Measurements from ENCODE around the gene ADH6. TPM values are rescaled to one million over a fixed set of nuclear protein-coding genes. Genes with fewer than 3 reads are reported as not detected.

ADH6 gene
- total and polyA plus RNA-seq, 7 donors, result 0.03 TPM; not detected in 6

DNA sequence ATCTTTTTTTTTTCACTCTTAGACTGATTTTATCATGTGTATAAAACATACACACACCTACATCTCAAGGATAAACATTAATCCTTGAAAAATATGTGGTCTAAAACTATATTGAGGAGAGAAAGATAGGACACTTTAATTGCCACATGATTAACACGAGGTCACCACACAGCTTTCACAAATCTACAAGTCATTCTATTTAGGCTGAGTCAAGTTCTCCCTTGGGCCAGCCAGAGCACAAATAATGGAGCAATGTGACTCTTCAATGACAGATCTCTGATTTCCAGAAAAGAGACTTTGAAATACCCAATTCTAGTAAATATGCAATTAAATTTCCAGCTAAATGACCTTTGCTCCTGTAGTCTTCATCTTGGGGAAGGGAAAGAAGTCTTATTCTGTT, 62.1 kb downstream of the ADH6 start:
- intact Hi-C loops (cut with DNase I), result no loop called here

GRCh38 chr4:99154658-99155342, 64.2 kb downstream of the ADH6 start:
- intact Hi-C loops (cut with DNase I), result no loop called here
- DNase-seq (no peak), ATAC-seq (no peak)
- 89 to 91% (median 91%) methylated on average over 4 of the region's 4 CpGs for WGBS, 3 donors
- Histone ChIP-seq H3K9me3 (no peaks in the 10 kb centered on the region), H3K27me3 (ENCODE audit: insufficient read depth in 3 of 3, low read length in 2 of 3) (no peaks in the 10 kb centered on the region), H3K4me1 (no peaks in the 10 kb centered on the region), H3K27ac (no peak overlapping the region), H3K4me3 (no peak overlapping the region), H3K36me3 (ENCODE audit: insufficient read depth in 1 of 2, low read depth in 1 of 2) (no peaks in the 10 kb centered on the region)
- TF ChIP-seq, protein P1, sequence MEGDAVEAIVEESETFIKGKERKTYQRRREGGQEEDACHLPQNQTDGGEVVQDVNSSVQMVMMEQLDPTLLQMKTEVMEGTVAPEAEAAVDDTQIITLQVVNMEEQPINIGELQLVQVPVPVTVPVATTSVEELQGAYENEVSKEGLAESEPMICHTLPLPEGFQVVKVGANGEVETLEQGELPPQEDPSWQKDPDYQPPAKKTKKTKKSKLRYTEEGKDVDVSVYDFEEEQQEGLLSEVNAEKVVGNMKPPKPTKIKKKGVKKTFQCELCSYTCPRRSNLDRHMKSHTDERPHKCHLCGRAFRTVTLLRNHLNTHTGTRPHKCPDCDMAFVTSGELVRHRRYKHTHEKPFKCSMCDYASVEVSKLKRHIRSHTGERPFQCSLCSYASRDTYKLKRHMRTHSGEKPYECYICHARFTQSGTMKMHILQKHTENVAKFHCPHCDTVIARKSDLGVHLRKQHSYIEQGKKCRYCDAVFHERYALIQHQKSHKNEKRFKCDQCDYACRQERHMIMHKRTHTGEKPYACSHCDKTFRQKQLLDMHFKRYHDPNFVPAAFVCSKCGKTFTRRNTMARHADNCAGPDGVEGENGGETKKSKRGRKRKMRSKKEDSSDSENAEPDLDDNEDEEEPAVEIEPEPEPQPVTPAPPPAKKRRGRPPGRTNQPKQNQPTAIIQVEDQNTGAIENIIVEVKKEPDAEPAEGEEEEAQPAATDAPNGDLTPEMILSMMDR (IDR thresholded peaks at IDR 0.05), result no peak

More for the DNA sequence above, 62.1 kb downstream of the ADH6 start:
- no peak for DNase-seq
- ATAC-seq, result no peak
- no peaks in the 10 kb centered on the region for H3K36me3 ChIP-seq (ENCODE audit: insufficient read depth in 1 of 2, low read depth in 1 of 2)
- H3K9me3 ChIP-seq, result no peaks in the 10 kb centered on the region
- H3K27me3 ChIP-seq (ENCODE audit: insufficient read depth in 3 of 3, low read length in 2 of 3), result no peaks in the 10 kb centered on the region
- no peak overlapping the region for H3K27ac ChIP-seq
- no peaks in the 10 kb centered on the region for H3K4me1 ChIP-seq
- TF ChIP-seq, protein P1 (IDR thresholded peaks at IDR 0.05), result no peak
- H3K4me3 ChIP-seq, result no peak overlapping the region
- 59 to 67% (median 61%) methylated on average over 1 of the region's 1 CpG for WGBS, 3 donors

Other genes with a start within 250 kb of the ADH6 start
- 10 to 100 TPM; 18.2 to 36.9 (median 30.0) TPM for gene METAP1, start 223.5 kb downstream of the ADH6 start, total RNA-seq
- gene METAP1, start 223.5 kb downstream of the ADH6 start, polyA plus RNA-seq, result 10 to 100 TPM; 17.1 to 26.4 (median 23.4) TPM
- gene ADH5, start 130.5 kb downstream of the ADH6 start, total RNA-seq, result 10 to 100 TPM; 59.8 to 96.3 (median 70.6) TPM
- gene ADH5, start 130.5 kb downstream of the ADH6 start, polyA plus RNA-seq, result 100 to 1,000 TPM in 1 of 3 donors, 10 to 100 TPM in 2; 64.1 to 108 (median 87.0) TPM
- under 1 TPM in 2 of 4 donors, not detected in 2; 0.28 to 0.46 TPM for gene ADH4, start 74.9 kb downstream of the ADH6 start, total RNA-seq
- gene ADH4, start 74.9 kb downstream of the ADH6 start, polyA plus RNA-seq, result under 1 TPM; 0.04 to 0.16 (median 0.10) TPM
- under 1 TPM; 0.30 to 0.65 (median 0.43) TPM for gene ADH1A, start 71.7 kb upstream of the ADH6 start, total RNA-seq
- gene ADH1A, start 71.7 kb upstream of the ADH6 start, polyA plus RNA-seq, result not detected
- gene ADH1B, start 102.2 kb upstream of the ADH6 start, total RNA-seq, result 100 to 1,000 TPM in 1 of 4 donors, 10 to 100 TPM in 3; 60.2 to 111 (median 85.1) TPM
- gene ADH1B, start 102.2 kb upstream of the ADH6 start, polyA plus RNA-seq, result 10 to 100 TPM; 54.1 to 73.0 (median 57.5) TPM
- 1 to 10 TPM; 1.8 to 5.4 (median 3.4) TPM for gene ADH1C, start 133.5 kb upstream of the ADH6 start, total RNA-seq
- gene ADH1C, start 133.5 kb upstream of the ADH6 start, polyA plus RNA-seq, result 10 to 100 TPM in 1 of 3 donors, 1 to 10 TPM in 2; 4.7 to 10.6 (median 6.4) TPM
- gene ADH7, start 216.1 kb upstream of the ADH6 start, total RNA-seq, result not detected
- not detected for gene ADH7, start 216.1 kb upstream of the ADH6 start, polyA plus RNA-seq